A172 (cell line): Measurements from ENCODE around the gene MVD. TPM values are rescaled to one million over a fixed set of nuclear protein-coding genes. Genes with fewer than 3 reads are reported as not detected.
A peak's percentile ranks its signal among the peaks of the same experiment; 100 is the strongest.

Source experiments
- DNase-seq: peaks from one replicate; pipeline ENCODE4 v3.0.0-alpha.2; 2015; ENCODE audit warnings: low spot score
- total RNA-seq: library from RNA; depleted of rRNA; stranded (reverse); fragments of >200 nt; shearing (Covaris generic); gene quantifications from 2 replicates; pipeline ENCODE4 v1.2.3, GENCODE V29; 2014

MVD gene
- total RNA-seq, 1 experiment from 2014 or later: 53.8 TPM

GRCh38 chr16:88697831-88698615 is 35.1 kb upstream of the MVD start:
- no peak for DNase-seq

GRCh38 chr16:88697116-88697830 is 34.4 kb upstream of the MVD start:
- no peak for DNase-seq

- no peak for DNase-seq
Measured at GRCh38 chr16:88696441-88696840, 33.5 kb upstream of the MVD start.

- no peak for DNase-seq
Measured at GRCh38 chr16:88695753-88696152, 32.9 kb upstream of the MVD start.

GRCh38 chr16:88695218-88695617 is 32.3 kb upstream of the MVD start:
- no peak for DNase-seq

GRCh38 chr16:88694221-88695087 is 31.6 kb upstream of the MVD start:
- no peak for DNase-seq

- DNase-seq: no peak
Measured at GRCh38 chr16:88693420-88694177, 30.7 kb upstream of the MVD start.

GRCh38 chr16:88692861-88693260 is 30.0 kb upstream of the MVD start:
- no peak for DNase-seq

- no peak for DNase-seq
Measured at GRCh38 chr16:88691924-88692560, 29.2 kb upstream of the MVD start.

- DNase-seq: no peak
Measured at GRCh38 chr16:88691129-88691813, 28.4 kb upstream of the MVD start.

GRCh38 chr16:88690341-88691128 is 27.6 kb upstream of the MVD start:
- no peak for DNase-seq

GRCh38 chr16:88688013-88688778 is 25.3 kb upstream of the MVD start:
- DNase-seq: no peak

- DNase-seq: no peak
Measured at GRCh38 chr16:88687676-88688012, 24.8 kb upstream of the MVD start.

- no peak for DNase-seq
Measured at GRCh38 chr16:88687254-88687576, 24.3 kb upstream of the MVD start.

- peak; percentile 52 for DNase-seq
Measured at GRCh38 chr16:88686439-88687253, 23.8 kb upstream of the MVD start, which contains the start of gene SNAI3. Gene SNAI3 (minus strand): TSS chr16:88686507. CDS start chr16:88686406, 101 bp downstream.

GRCh38 chr16:88686062-88686438 is 23.2 kb upstream of the MVD start:
- DNase-seq: no peak

GRCh38 chr16:88685156-88686061 is 22.5 kb upstream of the MVD start:
- no peak for DNase-seq
